Neural crest cell (in vitro differentiated cells): ENCODE measurements around the gene VSX2. TPM values are rescaled to one million over a fixed set of nuclear protein-coding genes. Genes with fewer than 3 reads are reported as not detected.

Experiments
- DNase-seq: peaks from one replicate; pipeline ENCODE4 v3.0.0; 2021; ENCODE audit warnings: low read depth, mixed read lengths, low spot score
- H3K27ac Mint-ChIP-seq: one replicate; pipeline ENCODE4 v1.8.0; 2021; ENCODE audit warnings: mild to moderate bottlenecking, mixed read lengths; ENCODE audit not compliant: unreplicated experiment
- H3K27me3 Mint-ChIP-seq: 2 replicates; pipeline ENCODE4 v1.8.0; 2021; ENCODE audit warnings: low read depth, mild to moderate bottlenecking, mixed read lengths
- H3K36me3 Mint-ChIP-seq: 2 replicates; pipeline ENCODE4 v1.8.0; 2021; ENCODE audit warnings: low read depth, mild to moderate bottlenecking, mixed read lengths
- H3K4me1 Mint-ChIP-seq: 2 replicates; pipeline ENCODE4 v1.8.0; 2021; ENCODE audit warnings: mixed read lengths
- H3K4me3 Mint-ChIP-seq: one replicate; pipeline ENCODE4 v1.8.0; 2021; ENCODE audit warnings: mild to moderate bottlenecking, mixed read lengths
- H3K9me3 Mint-ChIP-seq: 2 replicates; pipeline ENCODE4 v1.8.0; 2021; ENCODE audit warnings: mixed read lengths
- total RNA-seq: library from RNA; stranded (reverse); gene quantifications from 2 replicates; pipeline ENCODE4 v1.2.1, GENCODE V29; 2021
- TF ChIP-seq, protein P1 (sequence below): fragments of 200-600 bp; sonication (generic); conservative IDR thresholded peaks from 2 replicates; pipeline ENCODE4 v1.5.0; 2021; ENCODE audit warnings: antibody characterized with exemption, mild to moderate bottlenecking

The VSX2 gene
- total RNA-seq, 1 donor from 2014 or later, result 0.89 TPM

DNA sequence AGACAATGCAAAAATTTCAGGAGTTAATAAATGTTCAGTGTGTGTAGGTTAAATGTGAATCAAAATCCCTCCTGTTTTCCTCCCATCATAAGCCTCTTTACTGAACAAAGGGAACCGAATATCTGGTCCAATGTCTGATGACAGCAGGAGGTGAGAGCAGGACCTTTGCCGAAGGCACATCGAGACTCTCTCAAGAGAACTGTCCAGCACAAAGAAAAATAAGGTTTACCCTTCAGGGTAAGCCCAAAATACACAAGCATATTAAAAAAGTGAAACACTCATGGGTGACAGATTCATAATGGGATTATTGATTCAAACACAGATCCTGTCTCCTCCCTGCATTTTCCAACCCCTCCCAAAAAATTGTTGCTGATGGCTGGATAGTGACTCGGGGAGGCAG lies 4.2 kb upstream of the VSX2 start:
- peaks cover 89% of the 10 kb centered on the region for H3K27me3 Mint-ChIP-seq
- no peak for DNase-seq
- TF ChIP-seq, protein P1, sequence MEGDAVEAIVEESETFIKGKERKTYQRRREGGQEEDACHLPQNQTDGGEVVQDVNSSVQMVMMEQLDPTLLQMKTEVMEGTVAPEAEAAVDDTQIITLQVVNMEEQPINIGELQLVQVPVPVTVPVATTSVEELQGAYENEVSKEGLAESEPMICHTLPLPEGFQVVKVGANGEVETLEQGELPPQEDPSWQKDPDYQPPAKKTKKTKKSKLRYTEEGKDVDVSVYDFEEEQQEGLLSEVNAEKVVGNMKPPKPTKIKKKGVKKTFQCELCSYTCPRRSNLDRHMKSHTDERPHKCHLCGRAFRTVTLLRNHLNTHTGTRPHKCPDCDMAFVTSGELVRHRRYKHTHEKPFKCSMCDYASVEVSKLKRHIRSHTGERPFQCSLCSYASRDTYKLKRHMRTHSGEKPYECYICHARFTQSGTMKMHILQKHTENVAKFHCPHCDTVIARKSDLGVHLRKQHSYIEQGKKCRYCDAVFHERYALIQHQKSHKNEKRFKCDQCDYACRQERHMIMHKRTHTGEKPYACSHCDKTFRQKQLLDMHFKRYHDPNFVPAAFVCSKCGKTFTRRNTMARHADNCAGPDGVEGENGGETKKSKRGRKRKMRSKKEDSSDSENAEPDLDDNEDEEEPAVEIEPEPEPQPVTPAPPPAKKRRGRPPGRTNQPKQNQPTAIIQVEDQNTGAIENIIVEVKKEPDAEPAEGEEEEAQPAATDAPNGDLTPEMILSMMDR, result no peak
- peaks cover 7% of the 10 kb centered on the region for H3K9me3 Mint-ChIP-seq
- no peak overlapping the region for H3K27ac Mint-ChIP-seq
- H3K4me1 Mint-ChIP-seq, result no peaks in the 10 kb centered on the region
- H3K36me3 Mint-ChIP-seq, result peaks cover 2% of the 10 kb centered on the region
- no peak overlapping the region for H3K4me3 Mint-ChIP-seq

DNA sequence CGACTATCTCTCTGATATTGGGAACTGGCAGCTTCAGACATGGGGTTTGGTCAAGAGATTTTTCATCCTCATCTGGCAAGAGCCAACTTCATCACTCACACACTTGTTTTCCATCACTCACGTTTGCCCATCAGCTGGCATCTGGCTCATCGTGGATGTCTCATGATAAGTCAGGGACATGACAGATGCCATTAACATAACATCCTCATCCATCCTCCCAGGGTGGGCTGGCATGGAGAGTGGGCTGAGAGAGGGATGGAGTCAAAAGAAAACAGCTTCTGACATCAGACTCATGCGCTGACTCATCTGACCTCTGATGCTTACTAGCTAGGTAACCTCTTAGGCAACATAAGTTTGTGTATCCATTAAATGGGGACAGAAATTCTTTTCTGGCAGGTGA lies 1.8 kb upstream of the VSX2 start:
- no peaks in the 10 kb centered on the region for H3K9me3 Mint-ChIP-seq
- peaks cover 91% of the 10 kb centered on the region for H3K27me3 Mint-ChIP-seq
- peaks cover 8% of the 10 kb centered on the region for H3K4me1 Mint-ChIP-seq
- DNase-seq, result no peak
- H3K36me3 Mint-ChIP-seq, result no peaks in the 10 kb centered on the region
- H3K27ac Mint-ChIP-seq, result no peak overlapping the region
- TF ChIP-seq, protein P1, result no peak
- no peak overlapping the region for H3K4me3 Mint-ChIP-seq

DNA sequence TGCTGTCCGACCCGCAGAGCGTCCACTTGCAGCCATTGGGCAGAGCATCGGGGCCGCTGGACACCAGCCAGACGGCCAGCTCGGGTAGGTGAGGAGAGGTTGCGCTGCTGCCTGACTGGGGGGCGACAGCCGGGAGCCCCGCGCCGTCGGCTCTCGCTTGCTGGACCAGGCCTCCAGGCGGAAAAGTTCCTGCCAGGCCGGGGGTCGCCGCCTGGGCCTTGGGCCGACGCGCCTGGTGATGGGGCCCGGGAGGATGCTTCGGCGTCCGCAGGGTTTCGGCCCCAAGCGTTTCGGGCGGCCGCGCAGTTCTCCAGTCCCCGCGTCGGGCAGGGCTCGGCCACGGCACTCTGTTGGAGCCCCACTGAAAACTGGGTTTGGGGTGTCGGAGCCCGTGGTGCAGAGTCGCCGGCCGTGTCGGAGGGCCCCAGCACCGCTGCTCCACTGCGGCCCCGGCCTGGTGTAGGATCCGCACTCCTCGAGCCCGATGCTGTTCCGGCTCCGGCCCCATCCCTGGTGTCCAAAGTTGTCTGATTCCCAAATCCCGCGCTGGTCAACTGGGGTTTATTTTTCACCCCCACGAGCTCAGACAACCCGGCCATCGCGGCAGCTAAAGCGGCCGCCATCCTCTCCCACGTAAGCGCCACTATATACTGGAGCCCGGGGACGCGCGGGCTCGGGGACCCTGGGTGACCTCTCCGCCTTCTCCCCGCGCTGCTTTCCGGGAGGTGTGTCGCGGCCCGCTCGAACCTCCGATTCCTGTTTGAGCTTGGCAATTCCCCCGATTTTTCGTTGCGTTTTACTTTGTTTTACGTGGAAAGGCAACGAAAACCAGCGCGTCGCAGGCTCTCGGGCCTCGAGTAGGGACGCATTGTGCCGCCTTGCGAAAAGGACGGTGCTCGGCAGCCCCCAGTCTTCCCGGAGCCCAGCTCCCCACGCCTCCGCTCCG lies 872 bp downstream of the VSX2 start:
- H3K36me3 Mint-ChIP-seq, result no peaks in the 10 kb centered on the region
- TF ChIP-seq, protein P1, result no peak
- no peaks in the 10 kb centered on the region for H3K9me3 Mint-ChIP-seq
- H3K27me3 Mint-ChIP-seq, result peaks cover 94% of the 10 kb centered on the region
- DNase-seq, result peak; percentile 27
- no peak overlapping the region for H3K27ac Mint-ChIP-seq
- peak overlapping the region; percentile 49 for H3K4me3 Mint-ChIP-seq
- H3K4me1 Mint-ChIP-seq, result peaks cover 9% of the 10 kb centered on the region

DNA sequence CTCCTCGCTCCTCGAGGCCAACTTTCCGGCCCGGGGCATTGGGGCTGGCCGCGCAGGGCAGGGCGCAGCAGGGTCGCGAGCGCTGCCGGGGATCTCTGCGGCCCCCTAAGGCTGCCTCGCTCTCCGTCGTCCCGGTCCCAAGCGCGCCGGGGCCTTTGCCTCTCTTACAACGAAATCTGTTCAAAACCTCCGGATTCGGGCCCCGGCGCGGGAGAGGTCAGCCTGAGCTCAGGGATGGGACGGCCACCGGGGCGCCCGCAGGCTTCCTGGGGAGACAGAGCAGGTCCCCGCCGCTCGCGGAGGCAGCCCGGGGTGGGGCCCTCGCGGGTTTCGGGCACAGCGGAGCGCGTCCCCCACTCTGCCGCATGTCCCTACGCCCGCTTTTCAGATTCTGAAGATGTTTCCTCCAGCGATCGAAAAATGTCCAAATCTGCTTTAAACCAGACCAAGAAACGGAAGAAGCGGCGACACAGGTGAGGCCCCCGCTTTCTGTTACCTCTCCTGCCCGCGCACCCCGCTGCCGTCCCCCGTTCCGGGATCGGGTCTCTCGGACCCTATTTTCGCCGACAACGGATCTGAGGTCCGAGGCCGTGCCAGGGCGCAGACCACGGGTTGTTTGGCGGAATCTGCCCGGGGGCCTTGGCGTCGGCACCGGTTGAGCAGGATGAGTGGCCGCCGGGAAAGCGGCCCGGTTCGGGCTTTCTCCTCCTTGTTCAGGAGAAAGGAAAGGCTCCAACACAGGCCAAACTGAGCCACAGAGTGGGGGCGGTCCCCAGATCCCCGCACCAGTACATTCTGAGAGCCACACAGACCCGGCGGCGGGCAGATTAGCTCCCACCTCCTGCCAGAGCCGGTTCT lies 1.8 kb downstream of the VSX2 start:
- Mint-ChIP-seq H3K36me3 (no peaks in the 10 kb centered on the region), H3K27me3 (peaks cover 96% of the 10 kb centered on the region), H3K4me3 (peak overlapping the region; percentile 56), H3K27ac (no peak overlapping the region), H3K4me1 (peaks cover 9% of the 10 kb centered on the region), H3K9me3 (no peaks in the 10 kb centered on the region)
- DNase-seq, result no peak
- TF ChIP-seq, protein P1, result no peak

DNA sequence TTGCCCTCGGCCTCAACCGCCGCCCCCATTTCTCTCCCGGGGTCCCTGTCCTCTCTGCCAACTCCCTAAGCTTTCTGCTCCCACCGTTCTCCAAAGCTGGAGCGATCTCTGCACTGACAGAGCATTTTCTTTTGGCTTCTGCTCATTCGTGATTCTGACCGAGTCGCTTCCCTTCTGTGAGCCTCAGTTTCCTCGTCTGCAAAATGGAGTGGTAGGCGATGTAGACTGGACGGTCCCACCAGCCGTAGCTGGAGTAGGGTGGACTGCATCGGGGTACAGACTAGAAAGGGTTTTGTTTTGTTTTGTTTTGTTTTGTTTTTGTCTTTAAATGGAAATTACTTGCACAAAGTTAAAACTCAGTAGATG lies 2.4 kb downstream of the VSX2 start:
- Mint-ChIP-seq H3K9me3 (no peaks in the 10 kb centered on the region), H3K4me1 (peaks cover 9% of the 10 kb centered on the region), H3K4me3 (peak overlapping the region; percentile 56), H3K27ac (no peak overlapping the region), H3K27me3 (peaks cover 96% of the 10 kb centered on the region), H3K36me3 (no peaks in the 10 kb centered on the region)
- TF ChIP-seq, protein P1, result no peak
- DNase-seq, result no peak
